Activated CD4-positive, alpha-beta T cell treated with anti-CD3 and anti-CD28 coated beads for 36 hours (primary cell): ENCODE results near the gene POLA2. TPM values are rescaled to one million over a fixed set of nuclear protein-coding genes. Genes with fewer than 3 reads are reported as not detected.

ENCODE experiments used
- ATAC-seq: fragments of 200-7000 bp; cut with Tn5 transposase; one replicate; pipeline ENCODE4 v1.10.0; 2021; ENCODE audit warnings: mild to moderate bottlenecking, moderate library complexity
- CTCF ChIA-PET: fragments of 350-600 bp; sonication (Branson Sonifier 250); formaldehyde crosslinking; loops from one replicate; lab custom pipeline; 2021; ENCODE audit warnings: antibody characterized with exemption; lab: Charles Lee
- POLR2A ChIA-PET: fragments of 350-600 bp; sonication (Branson Sonifier 250); formaldehyde crosslinking; loops from one replicate; lab custom pipeline; 2021; ENCODE audit warnings: antibody characterized with exemption, inconsistent platforms; lab: Charles Lee
- DNase-seq: peaks from one replicate; pipeline ENCODE4 v3.0.0-alpha.2; 2020
- H3K27ac Mint-ChIP-seq: one replicate; pipeline ENCODE4 v1.8.0; 2021; ENCODE audit warnings: mixed read lengths
- H3K27me3 Mint-ChIP-seq: one replicate; pipeline ENCODE4 v1.8.0; 2021; ENCODE audit warnings: mixed read lengths
- H3K36me3 Mint-ChIP-seq: one replicate; pipeline ENCODE4 v1.8.0; 2021; ENCODE audit warnings: low read depth, mixed read lengths
- H3K4me1 Mint-ChIP-seq: one replicate; pipeline ENCODE4 v1.8.0; 2021; ENCODE audit warnings: mixed read lengths
- H3K4me3 Mint-ChIP-seq: one replicate; pipeline ENCODE4 v1.8.0; 2021; ENCODE audit warnings: mild to moderate bottlenecking, moderate library complexity, mixed read lengths
- H3K9me3 Mint-ChIP-seq: one replicate; pipeline ENCODE4 v1.8.0; 2021; ENCODE audit warnings: low read depth, mixed read lengths
- intact Hi-C, 2 experiments: fragments of 100-400 bp; cut with DNase I in 1 of 2; cut with micrococcal nuclease in 1 of 2; formaldehyde crosslinking; loops; one replicate each; pipeline versions ENCODE4 v1.14.2 to v1.15.1; 2022 to 2024; cut with DNase I, micrococcal nuclease
- total RNA-seq, 2 experiments: library from RNA; stranded (reverse); gene quantifications; one replicate each; pipeline ENCODE4 v1.2.3, GENCODE V29; 2021

The POLA2 gene
- total RNA-seq, 2 experiments from 2014 or later, result 63.1 to 83.3 TPM

DNA sequence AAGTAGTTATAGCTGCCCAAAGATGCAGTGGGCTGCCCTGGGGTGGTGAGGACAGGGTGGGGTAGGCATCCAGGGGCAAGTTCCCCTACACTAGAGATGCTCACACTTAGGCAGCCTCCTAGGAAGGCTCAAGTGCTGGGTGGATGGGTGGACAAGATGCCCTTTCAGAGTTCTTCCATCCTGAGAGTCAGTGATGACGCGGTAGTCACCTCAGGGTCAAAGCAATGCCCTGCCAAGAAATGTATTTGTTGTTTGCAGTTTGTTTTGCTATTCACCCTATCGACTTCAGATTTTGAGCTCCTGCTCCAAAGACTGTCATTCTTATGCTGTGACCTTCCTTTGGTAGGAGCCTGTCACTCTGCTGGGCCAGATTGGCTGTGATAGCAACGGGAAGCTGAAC lies 18.9 kb downstream of the POLA2 start:
- Mint-ChIP-seq H3K36me3 (peaks cover 67% of the 10 kb centered on the region), H3K27ac (no peak overlapping the region), H3K4me3 (no peak overlapping the region), H3K27me3 (no peaks in the 10 kb centered on the region), H3K9me3 (no peaks in the 10 kb centered on the region), H3K4me1 (peaks cover 18% of the 10 kb centered on the region)
- ChIA-PET POLR2A (no interaction called here), CTCF (interaction anchor here (0.6 to 2.9 kb wide), 8 partner anchors 10 to 250 kb away, joined by 3 to 13 read pairs (median 6); partner anchors contain the start of gene CDC42EP2)
- ATAC-seq (no peak), DNase-seq (no peak)
- intact Hi-C loops, result no loop called here

DNA sequence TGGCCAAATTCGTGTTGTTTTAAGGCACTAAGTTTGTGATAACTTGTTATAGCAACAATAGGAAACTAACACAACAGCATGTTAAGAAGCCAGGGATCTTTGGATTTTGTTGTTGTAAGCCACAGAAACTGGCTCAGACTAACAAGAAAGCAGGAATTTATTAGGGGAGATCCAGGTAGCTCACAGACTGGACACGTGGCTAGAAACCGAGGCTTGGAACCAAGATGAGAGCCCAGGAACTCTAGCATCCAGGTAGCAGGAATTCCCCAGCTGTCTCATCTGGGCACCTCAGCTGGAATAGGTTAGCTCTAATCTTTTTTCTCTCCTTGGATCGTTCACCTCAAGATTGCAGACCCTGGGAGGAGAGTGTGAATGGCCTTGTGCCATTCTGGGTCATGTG lies 24.9 kb downstream of the POLA2 start:
- H3K9me3 Mint-ChIP-seq, result no peaks in the 10 kb centered on the region
- no peaks in the 10 kb centered on the region for H3K4me1 Mint-ChIP-seq
- ATAC-seq (no peak), DNase-seq (no peak)
- CTCF ChIA-PET, result no interaction called here
- no peak overlapping the region for H3K27ac Mint-ChIP-seq
- no peak overlapping the region for H3K4me3 Mint-ChIP-seq
- POLR2A ChIA-PET, result no interaction called here
- intact Hi-C loops, result no loop called here
- no peaks in the 10 kb centered on the region for H3K27me3 Mint-ChIP-seq
- H3K36me3 Mint-ChIP-seq, result peaks cover 55% of the 10 kb centered on the region

DNA sequence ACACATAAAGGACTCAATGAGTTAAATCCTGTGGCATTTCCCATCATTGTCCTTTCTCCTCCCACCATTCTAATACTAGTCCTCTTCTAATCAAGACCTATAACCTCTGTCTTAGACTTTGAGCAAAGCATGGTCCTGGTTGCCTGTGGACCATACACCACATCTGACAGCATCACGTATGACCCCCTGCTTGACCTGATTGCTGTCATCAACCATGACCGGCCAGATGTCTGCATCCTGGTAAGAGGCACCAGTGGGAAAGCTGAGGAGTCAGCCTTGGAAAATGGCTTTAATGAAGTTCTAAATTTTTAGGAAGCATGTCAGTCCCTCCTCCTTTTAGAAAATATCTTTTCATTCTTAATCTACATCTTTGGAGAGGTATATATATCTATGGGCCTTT lies 25.8 kb downstream of the POLA2 start:
- no peak overlapping the region for H3K27ac Mint-ChIP-seq
- ChIA-PET POLR2A (no interaction called here), CTCF (interaction anchor here (1.4 kb wide), 1 partner anchor 19 kb away, joined by 4 read pairs; no protein-coding TSS in a partner anchor)
- H3K36me3 Mint-ChIP-seq, result peaks cover 52% of the 10 kb centered on the region
- H3K9me3 Mint-ChIP-seq, result no peaks in the 10 kb centered on the region
- intact Hi-C loops, result no loop called here
- no peaks in the 10 kb centered on the region for H3K4me1 Mint-ChIP-seq
- DNase-seq (no peak), ATAC-seq (no peak)
- H3K27me3 Mint-ChIP-seq, result no peaks in the 10 kb centered on the region
- no peak overlapping the region for H3K4me3 Mint-ChIP-seq

DNA sequence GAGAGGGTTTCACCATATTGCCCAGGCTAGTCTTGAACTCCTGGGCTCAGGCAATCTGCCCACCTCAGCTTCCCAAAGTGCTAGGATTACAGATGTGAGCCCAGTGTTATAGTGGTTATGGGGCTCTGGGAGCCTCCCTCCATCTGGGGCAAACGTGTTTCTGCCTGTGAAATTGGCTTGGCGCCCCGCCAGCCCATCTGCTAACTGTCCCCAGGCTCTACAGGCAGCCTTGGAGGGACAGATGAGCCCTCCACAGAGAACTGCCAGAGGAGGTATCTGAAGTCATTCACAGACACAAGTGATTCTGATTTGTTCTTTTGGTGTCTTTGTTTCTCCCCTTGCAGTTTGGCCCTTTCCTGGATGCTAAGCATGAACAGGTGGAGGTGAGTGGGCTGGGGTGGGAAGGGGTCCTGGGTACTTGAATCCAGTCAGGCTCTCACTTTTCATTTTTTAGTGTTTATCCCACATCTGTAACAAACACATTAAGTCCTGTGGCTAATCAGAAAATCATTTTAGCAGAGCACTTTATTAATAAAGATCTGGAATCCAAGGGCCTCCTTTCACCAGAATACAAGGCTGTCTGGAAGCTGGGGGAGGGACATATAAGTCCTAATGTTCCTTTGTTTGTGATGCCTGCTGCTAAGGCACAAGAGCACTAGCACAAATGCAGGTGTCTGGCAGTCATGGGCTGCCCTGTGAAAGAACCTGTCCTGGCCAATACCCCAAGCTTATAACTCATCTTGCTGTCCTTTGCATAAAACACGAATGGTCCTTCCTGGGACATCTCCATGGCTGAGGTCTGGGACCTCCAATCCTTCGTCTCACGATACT lies 27.2 kb downstream of the POLA2 start:
- ATAC-seq (no peak), DNase-seq (no peak)
- Mint-ChIP-seq H3K4me1 (no peaks in the 10 kb centered on the region), H3K27me3 (no peaks in the 10 kb centered on the region), H3K4me3 (no peak overlapping the region), H3K9me3 (no peaks in the 10 kb centered on the region), H3K36me3 (peaks cover 56% of the 10 kb centered on the region), H3K27ac (no peak overlapping the region)
- POLR2A ChIA-PET, result interaction anchor here (1.0 kb wide), 1 partner anchor 26 kb away, joined by 3 read pairs; no protein-coding TSS in a partner anchor
- intact Hi-C loops, result no loop called here
- CTCF ChIA-PET, result interaction anchor here (0.8 to 1.4 kb wide), 6 partner anchors 10 to 45 kb away, joined by 3 to 4 read pairs (median 3); partner anchors contain the start of genes CDC42EP2 and DPF2

DNA sequence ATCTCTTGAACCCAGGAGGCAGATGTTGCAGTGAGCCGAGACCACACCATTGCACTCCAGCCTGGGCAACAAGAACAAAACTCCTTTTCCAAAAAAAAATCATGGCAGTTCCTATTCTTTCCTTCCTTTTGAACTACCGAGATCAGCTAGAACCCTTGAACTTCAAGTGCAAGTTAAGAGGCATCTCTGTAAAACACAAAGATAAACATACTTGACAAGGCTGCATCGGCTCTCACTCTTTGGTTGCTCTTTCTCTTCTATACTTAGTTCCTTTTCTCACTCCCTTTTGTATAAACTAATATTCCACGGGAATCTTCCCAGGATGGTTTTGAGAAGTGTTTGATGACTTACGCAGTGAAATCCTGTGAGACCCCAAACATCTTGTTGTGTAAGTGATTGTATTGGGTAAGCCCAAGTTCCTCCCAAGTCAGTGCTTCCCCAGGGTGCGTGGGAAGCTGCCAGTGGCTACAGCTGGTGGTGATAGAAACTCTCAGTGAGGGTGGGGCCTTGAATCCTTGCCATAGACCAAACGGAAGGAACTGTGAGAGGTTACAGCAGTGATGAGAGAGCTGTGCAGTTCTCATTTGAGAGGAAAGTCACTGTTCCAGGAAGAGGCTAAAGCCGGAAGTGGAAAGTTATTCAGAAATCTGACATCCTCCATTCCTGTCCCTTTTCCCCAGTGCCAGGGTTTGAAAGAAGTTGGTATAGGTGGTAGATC lies 28.8 kb downstream of the POLA2 start:
- intact Hi-C loops, result no loop called here
- Mint-ChIP-seq H3K27me3 (no peaks in the 10 kb centered on the region), H3K36me3 (peaks cover 67% of the 10 kb centered on the region), H3K27ac (peak overlapping the region; percentile 51), H3K4me1 (no peaks in the 10 kb centered on the region), H3K4me3 (no peak overlapping the region), H3K9me3 (no peaks in the 10 kb centered on the region)
- ChIA-PET POLR2A (interaction anchor here (0.6 kb wide), 1 partner anchor 25 kb away, joined by 4 read pairs; no protein-coding TSS in a partner anchor), CTCF (interaction anchor here (0.5 to 1.3 kb wide), 2 partner anchors 18 to 43 kb away, joined by 3 read pairs; partner anchors contain the start of gene DPF2)
- DNase-seq, result no peak
- ATAC-seq, result peak; percentile 55

DNA sequence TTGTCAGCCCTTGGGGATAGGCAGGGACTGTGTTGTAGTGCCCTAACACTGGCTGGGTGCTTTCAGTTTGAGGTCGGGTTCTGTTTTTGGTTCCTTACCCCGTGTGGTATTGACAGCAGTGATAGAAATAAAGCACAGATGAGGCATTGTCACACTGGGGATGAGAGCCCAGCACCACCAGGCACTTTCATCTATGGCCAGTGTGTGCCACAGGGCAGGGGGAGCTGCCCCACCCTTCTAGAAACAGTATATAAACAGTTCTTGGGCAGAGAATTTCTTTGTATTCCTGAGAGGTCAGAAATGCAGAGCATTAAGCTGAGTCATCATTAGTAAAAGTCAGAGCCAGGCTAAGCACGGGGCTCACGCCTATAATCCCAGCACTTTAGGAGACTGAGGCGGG lies 29.9 kb downstream of the POLA2 start:
- CTCF ChIA-PET, result interaction anchor here (0.6 kb wide), 1 partner anchor 26 kb away, joined by 3 read pairs; no protein-coding TSS in a partner anchor
- POLR2A ChIA-PET, result no interaction called here
- no peak for DNase-seq
- no peaks in the 10 kb centered on the region for H3K9me3 Mint-ChIP-seq
- no peak overlapping the region for H3K27ac Mint-ChIP-seq
- peaks cover 69% of the 10 kb centered on the region for H3K36me3 Mint-ChIP-seq
- intact Hi-C loops, result no loop called here
- H3K4me1 Mint-ChIP-seq, result no peaks in the 10 kb centered on the region
- no peak for ATAC-seq
- no peak overlapping the region for H3K4me3 Mint-ChIP-seq
- no peaks in the 10 kb centered on the region for H3K27me3 Mint-ChIP-seq

DNA sequence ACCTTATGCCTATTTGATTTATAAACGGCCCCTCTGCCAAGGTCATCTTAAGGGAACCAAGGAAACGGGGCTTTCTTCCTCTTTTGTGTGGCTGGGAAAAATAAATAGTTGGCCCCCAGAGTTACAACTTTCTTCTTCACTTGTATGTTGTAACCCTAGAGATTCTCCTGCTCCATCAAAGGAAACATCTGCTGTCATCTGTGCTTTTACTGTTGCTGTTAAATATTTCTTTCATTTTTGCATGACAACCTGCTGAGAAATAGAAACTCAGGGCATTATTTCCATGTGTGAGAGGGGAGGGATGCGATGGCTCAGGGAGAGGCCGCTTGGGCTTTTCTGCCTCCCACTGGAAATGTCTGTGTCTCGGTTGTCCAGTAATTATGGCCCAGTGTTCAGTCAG lies 31.1 kb downstream of the POLA2 start:
- Mint-ChIP-seq H3K4me1 (no peaks in the 10 kb centered on the region), H3K4me3 (no peak overlapping the region), H3K27ac (no peak overlapping the region), H3K9me3 (no peaks in the 10 kb centered on the region), H3K36me3 (peaks cover 65% of the 10 kb centered on the region), H3K27me3 (no peaks in the 10 kb centered on the region)
- no peak for DNase-seq
- ATAC-seq, result no peak
- POLR2A ChIA-PET, result interaction anchor here (0.5 kb wide), 1 partner anchor 19 kb away, joined by 5 read pairs; no protein-coding TSS in a partner anchor
- intact Hi-C loops, result no loop called here
- CTCF ChIA-PET, result interaction anchor here (0.6 to 4.5 kb wide), 2 partner anchors 23 to 842 kb away, joined by 3 to 24 read pairs; partner anchors contain the start of gene CDC42EP2

DNA sequence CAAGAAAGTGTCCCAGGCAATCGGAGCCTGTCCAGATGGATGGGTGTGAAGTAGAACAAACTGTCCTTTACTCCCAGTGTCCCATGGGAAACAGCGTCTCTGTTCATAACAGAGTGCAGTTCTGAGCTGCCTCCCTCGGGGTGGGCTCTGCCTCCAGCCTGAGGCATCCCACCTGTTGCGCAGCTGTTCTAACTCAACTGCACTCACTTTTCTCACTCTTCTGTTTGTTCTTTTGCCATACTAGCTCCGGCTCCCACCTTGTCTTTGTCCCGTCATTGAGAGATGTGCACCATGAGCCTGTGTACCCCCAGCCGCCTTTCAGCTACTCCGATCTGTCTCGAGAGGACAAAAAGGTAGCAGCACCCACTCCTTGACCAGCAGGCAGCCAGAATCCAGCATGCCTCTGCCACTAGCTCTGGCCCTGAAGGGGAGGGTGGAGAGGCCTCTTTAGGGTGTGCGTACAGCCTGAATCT lies 32.2 kb downstream of the POLA2 start:
- CTCF ChIA-PET, result interaction anchor here (0.7 to 4.5 kb wide), 3 partner anchors 15 to 158 kb away, joined by 3 to 24 read pairs (median 3); partner anchors contain the start of gene CDC42EP2
- no peak for ATAC-seq
- intact Hi-C loops, result no loop called here
- Mint-ChIP-seq H3K27me3 (no peaks in the 10 kb centered on the region), H3K4me1 (no peaks in the 10 kb centered on the region), H3K36me3 (peaks cover 65% of the 10 kb centered on the region), H3K4me3 (no peak overlapping the region), H3K9me3 (no peaks in the 10 kb centered on the region), H3K27ac (no peak overlapping the region)
- no peak for DNase-seq
- POLR2A ChIA-PET, result no interaction called here

DNA sequence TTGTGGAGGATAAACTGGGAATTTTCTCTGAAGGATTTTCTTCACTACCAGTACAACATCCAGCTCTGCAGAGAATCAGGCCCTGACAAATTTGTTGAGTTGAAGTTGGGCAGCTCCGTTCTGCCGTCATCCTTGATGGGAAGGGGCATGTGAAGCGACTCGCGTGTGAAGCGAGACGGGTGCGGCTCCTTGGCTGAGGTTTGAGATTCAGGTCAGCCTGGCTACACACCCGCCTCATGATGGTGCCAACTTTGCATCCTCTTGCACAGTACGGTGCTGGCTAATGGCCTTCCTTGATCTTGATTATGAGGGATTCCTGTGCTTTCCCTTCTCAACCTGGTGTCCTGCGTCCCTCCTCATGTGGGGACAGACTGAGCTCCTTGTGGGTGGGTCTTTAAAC lies 33.2 kb downstream of the POLA2 start:
- Mint-ChIP-seq H3K4me3 (no peak overlapping the region), H3K27me3 (no peaks in the 10 kb centered on the region), H3K27ac (no peak overlapping the region), H3K9me3 (no peaks in the 10 kb centered on the region), H3K36me3 (peaks cover 60% of the 10 kb centered on the region), H3K4me1 (no peaks in the 10 kb centered on the region)
- CTCF ChIA-PET, result interaction anchor here (0.6 to 4.5 kb wide), 5 partner anchors 14 to 257 kb away, joined by 3 to 24 read pairs (median 4); partner anchors contain the start of gene CDC42EP2
- intact Hi-C loops, result no loop called here
- POLR2A ChIA-PET, result no interaction called here
- no peak for ATAC-seq
- no peak for DNase-seq

DNA sequence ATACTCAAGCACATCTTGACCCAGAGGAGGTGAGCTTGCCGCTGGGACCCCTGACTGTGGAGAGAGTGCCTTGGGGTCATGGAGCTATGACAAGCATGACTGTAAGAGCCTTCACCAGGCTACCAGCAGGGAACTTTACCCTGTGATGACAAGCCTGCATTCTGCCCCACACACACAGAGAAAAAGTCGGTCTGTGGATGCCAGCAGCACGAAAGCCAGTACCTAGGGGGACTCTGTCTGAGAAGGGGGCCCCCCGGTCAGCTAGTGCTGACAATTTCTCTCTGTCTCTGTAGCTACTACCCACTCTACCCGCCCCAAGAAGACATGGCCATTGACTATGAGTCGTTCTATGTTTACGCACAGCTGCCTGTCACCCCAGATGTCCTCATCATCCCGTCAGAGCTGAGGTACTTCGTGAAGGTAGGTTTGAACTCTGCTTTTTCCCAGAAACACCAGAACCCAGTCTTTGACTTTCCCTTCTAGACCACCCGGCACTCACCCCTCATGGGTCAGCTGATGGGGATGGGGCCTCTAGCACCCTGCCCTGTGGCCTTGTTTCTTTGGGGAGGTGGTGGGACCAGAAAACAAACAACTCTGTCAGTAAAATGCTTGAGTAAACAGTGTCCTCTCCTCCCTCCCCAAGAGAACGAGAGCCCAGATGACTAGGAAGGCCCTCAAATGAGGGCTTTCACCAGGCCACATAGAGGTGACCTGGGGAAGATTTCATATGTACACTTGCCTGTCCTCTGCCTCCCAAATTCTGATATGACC lies 34.0 kb downstream of the POLA2 start:
- Mint-ChIP-seq H3K36me3 (peaks cover 54% of the 10 kb centered on the region), H3K4me1 (no peaks in the 10 kb centered on the region), H3K27me3 (no peaks in the 10 kb centered on the region), H3K27ac (no peak overlapping the region), H3K9me3 (no peaks in the 10 kb centered on the region), H3K4me3 (no peak overlapping the region)
- ChIA-PET POLR2A (no interaction called here), CTCF (interaction anchor here (0.5 to 4.5 kb wide), 6 partner anchors 20 to 256 kb away, joined by 3 to 24 read pairs (median 3); partner anchors contain the start of gene CDC42EP2)
- ATAC-seq (no peak), DNase-seq (no peak)
- intact Hi-C loops, result no loop called here
